GM19438 (cell line): ENCODE data around the gene MRPL21.

ENCODE experiments used
- ATAC-seq: cut with Tn5 transposase; IDR thresholded peaks from one replicate; pipeline ENCODE4 v1.9.1; 2021; ENCODE audit warnings: low read depth; ENCODE audit not compliant: unreplicated experiment

Gene MRPL21

GRCh38 chr11:68935516-68936357 lies 32.1 kb upstream of the MRPL21 start:
- ATAC-seq: no peak

GRCh38 chr11:68935066-68935465 lies 31.4 kb upstream of the MRPL21 start:
- ATAC-seq: no peak

- ATAC-seq: no peak
Measured at GRCh38 chr11:68934666-68935065, 31.0 kb upstream of the MRPL21 start.

- no peak for ATAC-seq
Measured at GRCh38 chr11:68934321-68934645, 30.7 kb upstream of the MRPL21 start.

- no peak for ATAC-seq
Measured at GRCh38 chr11:68933605-68934320, 30.1 kb upstream of the MRPL21 start.

- no peak for ATAC-seq
Measured at GRCh38 chr11:68932933-68933577, 29.4 kb upstream of the MRPL21 start.

- no peak for ATAC-seq
Measured at GRCh38 chr11:68932358-68932757, 28.7 kb upstream of the MRPL21 start.

GRCh38 chr11:68931911-68932310 lies 28.3 kb upstream of the MRPL21 start:
- ATAC-seq: no peak

- no peak for ATAC-seq
Measured at GRCh38 chr11:68930991-68931855, 27.6 kb upstream of the MRPL21 start.

- ATAC-seq: no peak
Measured at GRCh38 chr11:68929706-68930570, 26.3 kb upstream of the MRPL21 start.

- no peak for ATAC-seq
Measured at GRCh38 chr11:68929135-68929534, 25.5 kb upstream of the MRPL21 start.

- ATAC-seq: no peak
Measured at GRCh38 chr11:68928136-68928880, 24.7 kb upstream of the MRPL21 start.

- no peak for ATAC-seq
Measured at GRCh38 chr11:68927280-68928135, 23.9 kb upstream of the MRPL21 start.

GRCh38 chr11:68925611-68926010 lies 22.0 kb upstream of the MRPL21 start:
- ATAC-seq: no peak

- no peak for ATAC-seq
Measured at GRCh38 chr11:68924073-68924925, 20.7 kb upstream of the MRPL21 start.

- ATAC-seq: no peak
Measured at GRCh38 chr11:68923614-68924013, 20.0 kb upstream of the MRPL21 start.

- ATAC-seq: no peak
Measured at GRCh38 chr11:68916439-68916838, 12.8 kb upstream of the MRPL21 start.
